Ishikawa (cell line): ENCODE measurements around the gene OR2AJ1.

ENCODE experiments used
- CEBPB ChIP-seq: IDR thresholded peaks from 2 replicates; pipeline ENCODE4 v1.6.1; 2012
- CREB1 ChIP-seq: IDR thresholded peaks from 2 replicates; pipeline ENCODE4 v1.6.1; 2012; ENCODE audit warnings: low read depth
- EGR1 ChIP-seq: IDR thresholded peaks from 2 replicates; pipeline ENCODE4 v1.6.1; 2012
- EP300 ChIP-seq: IDR thresholded peaks from 2 replicates; pipeline ENCODE4 v1.6.1; 2012; ENCODE audit warnings: borderline replicate concordance
- FOXM1 ChIP-seq: IDR thresholded peaks from 2 replicates; pipeline ENCODE4 v1.6.1; 2012; ENCODE audit warnings: low read depth, borderline replicate concordance
- NFIC ChIP-seq: IDR thresholded peaks from 2 replicates; pipeline ENCODE4 v1.6.1; 2012
- RAD21 ChIP-seq: IDR thresholded peaks from 2 replicates; pipeline ENCODE4 v1.6.1; 2012; ENCODE audit warnings: low read depth
- REST ChIP-seq: IDR thresholded peaks from 2 replicates; pipeline ENCODE4 v1.6.1; 2012; ENCODE audit warnings: low read depth, mild to moderate bottlenecking
- TAF1 ChIP-seq: IDR thresholded peaks from 2 replicates; pipeline ENCODE4 v1.6.1; 2012; ENCODE audit warnings: low read depth, mild to moderate bottlenecking
- TCF12 ChIP-seq: IDR thresholded peaks from 2 replicates; pipeline ENCODE4 v1.6.1; 2012; ENCODE audit warnings: low read depth
- TEAD4 ChIP-seq: IDR thresholded peaks from 2 replicates; pipeline ENCODE4 v1.6.1; 2012
- YY1 ChIP-seq: IDR thresholded peaks from 2 replicates; pipeline ENCODE4 v1.6.1; 2012; ENCODE audit warnings: low read depth
- ZBTB7A ChIP-seq: IDR thresholded peaks from 2 replicates; pipeline ENCODE4 v1.6.1; 2012; ENCODE audit warnings: low read depth
- TF ChIP-seq, protein P1 (sequence below): IDR thresholded peaks from 2 replicates; pipeline ENCODE4 v1.6.1; 2012
- TF ChIP-seq, protein P2 (sequence below): IDR thresholded peaks from 2 replicates; pipeline ENCODE4 v1.6.1; 2012

Gene OR2AJ1

GRCh38 chr1:247924868-247925267, at the start of gene OR2AJ1:
Gene OR2AJ1 (plus strand): TSS chr1:247924889. CDS start chr1:247933769, 8,880 bp downstream.
- TF ChIP-seq NFIC (no peak), TCF12 (no peak), CREB1 (no peak), CEBPB (no peak), TAF1 (no peak), TEAD4 (no peak), RAD21 (no peak), EGR1 (no peak), FOXM1 (no peak), ZBTB7A (no peak), REST (no peak)
- TF ChIP-seq, protein P1, sequence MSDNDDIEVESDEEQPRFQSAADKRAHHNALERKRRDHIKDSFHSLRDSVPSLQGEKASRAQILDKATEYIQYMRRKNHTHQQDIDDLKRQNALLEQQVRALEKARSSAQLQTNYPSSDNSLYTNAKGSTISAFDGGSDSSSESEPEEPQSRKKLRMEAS = no peak
- TF ChIP-seq, protein P2, sequence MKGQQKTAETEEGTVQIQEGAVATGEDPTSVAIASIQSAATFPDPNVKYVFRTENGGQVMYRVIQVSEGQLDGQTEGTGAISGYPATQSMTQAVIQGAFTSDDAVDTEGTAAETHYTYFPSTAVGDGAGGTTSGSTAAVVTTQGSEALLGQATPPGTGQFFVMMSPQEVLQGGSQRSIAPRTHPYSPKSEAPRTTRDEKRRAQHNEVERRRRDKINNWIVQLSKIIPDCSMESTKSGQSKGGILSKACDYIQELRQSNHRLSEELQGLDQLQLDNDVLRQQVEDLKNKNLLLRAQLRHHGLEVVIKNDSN = no peak

GRCh38 chr1:247883346-247883745, 41.3 kb upstream of the OR2AJ1 start:
- TF ChIP-seq CREB1 (no peak), CEBPB (no peak), REST (no peak), YY1 (no peak), RAD21 (no peak), EGR1 (no peak), FOXM1 (no peak), ZBTB7A (no peak), EP300 (no peak), TCF12 (no peak), TEAD4 (no peak), NFIC (no peak), TAF1 (no peak)
- TF ChIP-seq, protein P2 = no peak
- TF ChIP-seq, protein P1 = no peak

DNA sequence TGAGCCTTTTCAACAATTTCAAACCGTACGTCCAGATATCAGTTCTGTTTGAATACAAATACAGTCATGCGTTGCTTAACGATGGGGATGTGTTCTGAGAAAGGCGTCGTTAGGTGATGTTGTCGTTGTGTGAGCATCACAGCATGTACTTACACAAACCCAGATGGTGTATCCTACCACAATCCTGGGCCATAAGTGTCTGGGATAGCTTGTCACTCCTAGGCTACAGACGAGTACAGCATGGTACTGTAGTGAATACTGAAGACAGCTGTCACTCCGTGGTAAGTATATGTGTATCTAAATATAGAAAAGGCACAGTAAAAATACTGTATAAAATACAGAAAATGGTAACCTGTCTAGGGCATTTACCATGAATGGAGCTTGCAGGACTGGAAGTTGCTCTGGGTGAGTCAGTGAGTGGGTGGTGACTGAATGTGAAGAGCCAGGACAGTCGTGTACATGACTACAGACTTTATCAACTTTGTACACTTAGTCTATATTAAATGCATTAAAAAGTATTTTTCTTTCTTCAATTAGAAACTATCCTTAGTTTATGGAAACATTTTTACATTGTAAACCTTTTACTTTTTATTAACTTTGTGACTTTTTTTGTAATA, 39.8 kb upstream of the OR2AJ1 start:
- TF ChIP-seq ZBTB7A = no peak
- TF ChIP-seq NFIC = no peak
- no peak for TF ChIP-seq CREB1
- TF ChIP-seq REST = no peak

DNA sequence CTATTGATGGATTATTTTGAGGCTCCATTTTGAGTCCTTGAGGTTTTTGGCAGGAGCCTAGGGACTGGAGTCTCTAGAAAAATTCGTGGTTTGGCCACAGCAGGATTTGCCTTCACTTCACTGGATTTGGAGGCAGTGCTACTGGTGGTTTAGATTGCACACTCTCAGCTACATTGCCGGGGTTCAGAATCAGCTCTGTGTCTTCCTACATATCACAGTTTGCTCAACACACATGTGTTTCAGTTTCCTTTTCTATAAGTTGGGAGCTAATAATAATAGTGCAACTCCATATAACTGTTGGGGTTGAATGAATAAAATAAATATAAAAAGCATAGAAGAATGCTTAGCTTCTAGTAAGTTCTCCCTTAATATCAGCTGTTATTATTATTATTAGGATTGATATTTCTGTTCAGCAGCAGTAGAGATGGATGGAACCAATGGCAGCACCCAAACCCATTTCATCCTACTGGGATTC, 29.5 kb upstream of the OR2AJ1 start, which contains the start of gene OR2W3:
Gene OR2W3 (plus strand): TSS at position 425 of the 475 bp plus-strand sequence. CDS start 0 bp downstream, at position 425.
- TF ChIP-seq EGR1 (no peak), ZBTB7A (no peak), EP300 (no peak), REST (no peak), CEBPB (no peak), NFIC (no peak), TCF12 (no peak), TEAD4 (no peak), CREB1 (no peak), FOXM1 (no peak), YY1 (no peak), RAD21 (no peak), TAF1 (no peak)
- TF ChIP-seq, protein P1 = no peak
- TF ChIP-seq, protein P2 = no peak
